Measurements from ENCODE around the gene PSIP1. TPM values are rescaled to one million over a fixed set of nuclear protein-coding genes. Genes with fewer than 3 reads are reported as not detected.

PSIP1 gene
- total RNA-seq, 1 experiment from 2014 or later, result 362 TPM

DNA sequence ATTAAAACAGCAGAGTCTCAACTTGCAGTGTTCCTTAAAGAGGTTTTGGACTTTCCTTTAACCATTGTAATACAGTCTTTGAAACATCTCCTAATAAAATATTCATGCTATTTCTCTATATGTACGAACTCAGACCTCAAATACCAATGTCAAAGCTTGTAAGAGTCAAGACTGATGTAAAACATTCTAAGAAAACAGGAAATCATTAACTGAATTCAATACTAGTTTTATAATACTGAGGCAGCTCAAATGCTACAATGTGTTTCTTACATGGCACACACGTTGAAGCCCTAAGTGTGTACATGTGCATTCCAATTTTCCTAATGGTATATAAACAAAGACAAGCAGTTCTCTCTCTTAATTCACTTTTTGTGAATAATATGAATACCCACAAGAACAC lies 11.6 kb downstream of the PSIP1 start:
- Mint-ChIP-seq H3K27me3 (ENCODE audit: low read depth) (no peaks in the 10 kb centered on the region), H3K9me3 (peaks cover 4 to 14% of the 10 kb centered on the region in 2 experiments; a peak in 3 of 5 replicates), H3K4me3 (no peak overlapping the region), H3K36me3 (ENCODE audit: insufficient read depth in 1 of 3, low read depth in 3 of 3) (peaks cover 66 to 91% (median 90%) of the 10 kb centered on the region in 3 experiments), H3K4me1 (peaks cover 21% of the 10 kb centered on the region in 2 experiments; a peak in 2 of 4 replicates), H3K27ac (peak overlapping the region in 1 of 3 experiments; percentile 74; a peak in 3 of 7 replicates)
- peaks cover 4% of the 10 kb centered on the region for H4K20me1 ChIP-seq (ENCODE audit: control insufficient read depth, insufficient read depth, insufficient read length)
- H3K79me1 ChIP-seq (ENCODE audit: insufficient read depth, low read depth, low read length, poor library complexity, severe bottlenecking), result peaks cover 3% of the 10 kb centered on the region
- H3K27ac ChIP-seq (ENCODE audit: insufficient read length, low read depth, low read length), result no peak overlapping the region
- no peak overlapping the region for H2BK120ac ChIP-seq (ENCODE audit: low read depth, low read length, poor library complexity, severe bottlenecking)
- H3K14ac ChIP-seq (ENCODE audit: insufficient read depth, low read length), result no peak overlapping the region
- H3K4me2 ChIP-seq (ENCODE audit: insufficient read depth, insufficient read length, low read length), result no peak overlapping the region
- H3T11ph ChIP-seq (ENCODE audit: low read length), result no peak overlapping the region
- no peaks in the 10 kb centered on the region for H3K23me2 ChIP-seq (ENCODE audit: insufficient read length, low read depth, low read length, poor library complexity, severe bottlenecking)
- no peak overlapping the region for H4K8ac ChIP-seq (replicated peaks; ENCODE audit: insufficient read length, low read depth, low read length)
- H3K23ac ChIP-seq (ENCODE audit: insufficient read length, low read depth, low read length), result no peak overlapping the region
- no peaks in the 10 kb centered on the region; the same call in 1 of the 2 replicates for H3K4me1 ChIP-seq (ENCODE audit: insufficient read depth, low read length)
- no peak for DNase-seq
- H4K5ac ChIP-seq (ENCODE audit: insufficient read length, low read depth, low read length), result no peak overlapping the region
- H3K27me3 ChIP-seq (ENCODE audit: insufficient read depth, low read length), result no peaks in the 10 kb centered on the region
- H3K9ac ChIP-seq (ENCODE audit: extremely low read depth, insufficient read length, low read length), result no peak overlapping the region
- no peak overlapping the region for H2AFZ ChIP-seq (ENCODE audit: low read length)
- H3K4ac ChIP-seq (ENCODE audit: low read depth, low read length), result no peak overlapping the region
- no peak overlapping the region for H2BK15ac ChIP-seq (ENCODE audit: low read depth, low read length)
- peaks cover 31% of the 10 kb centered on the region; the same call in 1 of the 2 replicates for H3K79me2 ChIP-seq (ENCODE audit: insufficient read depth, low read length)
- H4K91ac ChIP-seq (ENCODE audit: insufficient read length, low read depth, low read length), result no peak overlapping the region
- H3K18ac ChIP-seq (ENCODE audit: insufficient read length, low read depth, low read length), result no peak overlapping the region
- no CpG with 5 or more reads among the region's 2 CpGs for WGBS (ENCODE audit: extremely low coverage, insufficient read length, low lambda C conversion rate)
- H3K9me3 ChIP-seq (ENCODE audit: control insufficient read depth, low read depth, low read length), result no peaks in the 10 kb centered on the region
- H2AK5ac ChIP-seq (ENCODE audit: insufficient read length, low read length), result no peak overlapping the region
- H3K56ac ChIP-seq (ENCODE audit: insufficient read length, low read depth, low read length), result no peak overlapping the region
- H2BK12ac ChIP-seq (ENCODE audit: insufficient read length, low read depth, low read length), result no peak overlapping the region
- H2BK5ac ChIP-seq (ENCODE audit: insufficient read length, low read length), result no peak overlapping the region
- TF ChIP-seq, protein P1, sequence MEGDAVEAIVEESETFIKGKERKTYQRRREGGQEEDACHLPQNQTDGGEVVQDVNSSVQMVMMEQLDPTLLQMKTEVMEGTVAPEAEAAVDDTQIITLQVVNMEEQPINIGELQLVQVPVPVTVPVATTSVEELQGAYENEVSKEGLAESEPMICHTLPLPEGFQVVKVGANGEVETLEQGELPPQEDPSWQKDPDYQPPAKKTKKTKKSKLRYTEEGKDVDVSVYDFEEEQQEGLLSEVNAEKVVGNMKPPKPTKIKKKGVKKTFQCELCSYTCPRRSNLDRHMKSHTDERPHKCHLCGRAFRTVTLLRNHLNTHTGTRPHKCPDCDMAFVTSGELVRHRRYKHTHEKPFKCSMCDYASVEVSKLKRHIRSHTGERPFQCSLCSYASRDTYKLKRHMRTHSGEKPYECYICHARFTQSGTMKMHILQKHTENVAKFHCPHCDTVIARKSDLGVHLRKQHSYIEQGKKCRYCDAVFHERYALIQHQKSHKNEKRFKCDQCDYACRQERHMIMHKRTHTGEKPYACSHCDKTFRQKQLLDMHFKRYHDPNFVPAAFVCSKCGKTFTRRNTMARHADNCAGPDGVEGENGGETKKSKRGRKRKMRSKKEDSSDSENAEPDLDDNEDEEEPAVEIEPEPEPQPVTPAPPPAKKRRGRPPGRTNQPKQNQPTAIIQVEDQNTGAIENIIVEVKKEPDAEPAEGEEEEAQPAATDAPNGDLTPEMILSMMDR (conservative IDR thresholded peaks at IDR 0.05), result no peak
- H2BK20ac ChIP-seq (ENCODE audit: low read depth, low read length, poor library complexity, severe bottlenecking), result no peak overlapping the region
